Endothelial cell of umbilical vein (primary cell): ENCODE measurements around the gene HCRTR2. TPM values are rescaled to one million over a fixed set of nuclear protein-coding genes. Genes with fewer than 3 reads are reported as not detected.

Experiments used
- BruUV-seq: library from RNA; stranded (reverse); fragments of 400-500 nt; replicated peaks from 2 replicates; lab custom pipeline; 2021; lab: Mats Ljungman, UMichigan
- CTCF ChIA-PET: fragments of 300-600, 350-600 bp; sonication (Branson Sonifier 250); formaldehyde crosslinking; loops from one replicate; lab custom pipeline; 2021; ENCODE audit warnings: antibody characterized with exemption, inconsistent platforms; lab: Charles Lee
- POLR2A ChIA-PET: fragments of 300-600, 350-600 bp; sonication (Branson Sonifier 250); formaldehyde crosslinking; loops from one replicate; lab custom pipeline; 2021; ENCODE audit warnings: antibody characterized with exemption, inconsistent platforms; lab: Charles Lee
- DNase-seq: peaks from one replicate; pipeline ENCODE4 v3.0.0-alpha.2; 2011; ENCODE audit warnings: low read depth, low spot score
- FAIRE-seq: peaks from 2 replicates; lab custom pipeline; 2011; peaks lifted over from hg19 to GRCh38; lab: Jason Lieb, UNC
- H2AFZ ChIP-seq: 2 replicates; pipeline ENCODE4 v1.6.0; 2012; ENCODE audit warnings: low read depth, low read length, control low read depth, inconsistent platforms
- H3K27ac ChIP-seq: 2 replicates; pipeline ENCODE4 v1.5.1; 2011; ENCODE audit warnings: low read depth, mild to moderate bottlenecking, control low read depth, low read length, moderate library complexity; ENCODE audit not compliant: insufficient read depth
- H3K27me3 ChIP-seq, 2 experiments: 2 replicates each; pipeline versions ENCODE4 v1.6.0 to v1.6.1; 2011; ENCODE audit warnings: low read length in 2 of 2, mixed read lengths in 1 of 2; ENCODE audit not compliant: control insufficient read depth in 2 of 2, insufficient read depth in 2 of 2
- H3K36me3 ChIP-seq, 2 experiments: 2 replicates in 1 of 2; 3 replicates in 1 of 2; pipeline ENCODE4 v1.5.1; 2011; ENCODE audit warnings: low read length in 2 of 2, mild to moderate bottlenecking in 1 of 2, moderate library complexity in 1 of 2; ENCODE audit not compliant: control insufficient read depth in 2 of 2, insufficient read depth in 2 of 2; ENCODE audit errors: extremely low read depth in 1 of 2
- H3K4me1 ChIP-seq: 3 replicates; pipeline ENCODE4 v1.5.1; 2011; ENCODE audit warnings: mild to moderate bottlenecking, low read length; ENCODE audit not compliant: control insufficient read depth, insufficient read depth; ENCODE audit errors: extremely low read depth
- H3K4me2 ChIP-seq: 2 replicates; pipeline ENCODE4 v1.6.1; 2011; ENCODE audit warnings: low read length, control low read depth, mixed read lengths; ENCODE audit not compliant: insufficient read depth
- H3K4me3 ChIP-seq, 3 experiments: fragments of 200-600 bp in 1 of 3; sonication (generic), shearing (Covaris generic) in 1 of 3; replicated peaks in 1 of 3; 2 replicates each; pipeline ENCODE4 v1.5.1; 2011 to 2016; ENCODE audit warnings: control low read depth in 3 of 3, low read length in 3 of 3, mild to moderate bottlenecking in 2 of 3, inconsistent platforms in 1 of 3, low read depth in 1 of 3, moderate library complexity in 1 of 3; ENCODE audit not compliant: insufficient read depth in 1 of 3
- H3K79me2 ChIP-seq: 2 replicates; pipeline ENCODE4 v1.6.0; 2012; ENCODE audit warnings: low read length, inconsistent platforms; ENCODE audit not compliant: control insufficient read depth, insufficient read depth
- H3K9ac ChIP-seq: replicated peaks from 2 replicates; pipeline ENCODE3; 2011; ENCODE audit warnings: low read length, control low read depth; ENCODE audit not compliant: insufficient read depth; ENCODE audit errors: extremely low read depth
- H3K9me1 ChIP-seq: replicated peaks from 3 replicates; pipeline ENCODE4 v1.6.0; 2011; ENCODE audit warnings: mild to moderate bottlenecking, low read length; ENCODE audit not compliant: control insufficient read depth, insufficient read depth; ENCODE audit errors: extremely low read depth
- H3K9me3 ChIP-seq: replicated peaks from 2 replicates; pipeline ENCODE4 v1.5.1; 2012; ENCODE audit warnings: low read length, inconsistent platforms; ENCODE audit not compliant: control insufficient read depth, insufficient read depth
- H4K20me1 ChIP-seq: replicated peaks from 2 replicates; pipeline ENCODE3; 2011; ENCODE audit warnings: mild to moderate bottlenecking, low read length; ENCODE audit not compliant: control insufficient read depth, insufficient read depth; ENCODE audit errors: extremely low read depth
- EZH2 ChIP-seq: IDR thresholded peaks from 2 replicates; pipeline ENCODE4 v1.6.1; 2012; ENCODE audit warnings: borderline replicate concordance, low read depth, mild to moderate bottlenecking, moderate library complexity, low read length, inconsistent platforms; ENCODE audit not compliant: severe bottlenecking
- GATA2 ChIP-seq: IDR thresholded peaks from 2 replicates; pipeline ENCODE4 v1.7.0; 2011; ENCODE audit warnings: low read depth, mild to moderate bottlenecking, moderate library complexity, mixed read lengths, low read length; ENCODE audit not compliant: insufficient read length, insufficient read depth
- JUN ChIP-seq: IDR thresholded peaks from 2 replicates; pipeline ENCODE4 v1.6.1; 2011; ENCODE audit warnings: borderline replicate concordance, low read depth; ENCODE audit not compliant: insufficient read length, insufficient read depth
- dilution Hi-C: fragments of 300-500 bp; cut with MboI; formaldehyde crosslinking; loops from one replicate; pipeline ENCODE4 v1.15.0; 2019; ENCODE audit warnings: low sequenced_read_pairs; ENCODE audit not compliant: extremely low pct_ligation_motif_present
- intact Hi-C: fragments of 100-400 bp; cut with micrococcal nuclease; formaldehyde crosslinking; loops from one replicate; pipeline ENCODE4 v1.10.0; 2022
- polyA plus RNA-seq, 4 experiments: library from polyadenylated mRNA; depleted of rRNA in 3 of 4; stranded (reverse) in 3 of 4; unstranded in 1 of 4; fragments of >200 nt; gene quantifications; 2 replicates each; pipeline versions ENCODE4 v1.2.1 to v1.2.3, GENCODE V29; 2011 to 2012; ENCODE audit warnings: missing spikeins in 1 of 4
- total RNA-seq: library from RNA; stranded (reverse); gene quantifications from 2 replicates; pipeline ENCODE4 v1.2.3, GENCODE V29; 2021
- TF ChIP-seq, protein P1 (sequence below): IDR thresholded peaks from 2 replicates; pipeline ENCODE4 v1.6.1; 2011; ENCODE audit not compliant: insufficient read depth, insufficient read length

Gene HCRTR2
- total and polyA plus RNA-seq, 2 donors (not counting 3 experiments of a cell fraction or from before 2014, with no cell fraction given) = not detected

DNA sequence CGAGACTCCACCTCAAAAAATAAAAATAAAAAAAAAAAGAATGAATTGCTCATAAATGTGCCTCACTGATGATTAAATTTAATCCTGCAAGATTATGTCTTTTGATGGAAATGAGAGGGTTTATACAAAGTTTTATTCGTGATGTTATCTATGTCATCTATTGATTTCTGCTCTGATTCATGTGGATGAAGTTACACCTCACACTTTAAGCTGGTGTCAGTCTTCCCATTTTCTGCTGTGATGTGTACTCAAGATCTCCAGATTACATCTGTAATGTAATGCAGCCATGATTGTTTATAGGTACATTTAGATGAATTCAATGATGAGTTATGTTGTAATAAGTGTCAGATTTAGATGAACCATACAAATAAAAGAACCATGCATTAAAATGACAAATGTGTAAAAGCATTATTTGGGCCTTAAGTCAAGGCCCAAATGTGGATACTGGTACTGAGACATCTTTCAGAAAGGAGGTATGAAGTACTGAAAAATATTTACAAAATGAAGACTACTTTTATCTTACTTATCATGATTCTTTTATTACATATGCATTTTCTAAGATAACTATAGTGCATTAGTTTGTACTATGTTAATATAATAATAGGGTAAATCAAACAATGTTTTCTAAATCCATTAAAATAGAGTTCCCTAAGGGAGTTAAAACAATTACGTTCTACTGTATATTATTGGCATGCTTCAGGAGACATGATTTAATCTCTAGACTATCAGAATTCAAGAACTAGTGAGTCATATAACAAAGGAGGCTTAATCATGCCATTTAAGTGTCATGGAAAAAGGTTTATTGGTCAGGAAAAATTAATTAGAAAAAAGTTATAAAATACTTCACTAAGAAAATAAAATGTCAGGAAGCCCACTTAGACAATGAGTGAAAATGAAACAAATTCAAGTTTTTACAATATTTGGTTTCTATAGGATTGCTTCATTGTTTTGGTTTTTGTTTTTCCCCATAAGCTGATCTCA, 34.5 kb downstream of the HCRTR2 start:
- TF ChIP-seq JUN (no peak), GATA2 (no peak), EZH2 (no peak)
- TF ChIP-seq, protein P1, sequence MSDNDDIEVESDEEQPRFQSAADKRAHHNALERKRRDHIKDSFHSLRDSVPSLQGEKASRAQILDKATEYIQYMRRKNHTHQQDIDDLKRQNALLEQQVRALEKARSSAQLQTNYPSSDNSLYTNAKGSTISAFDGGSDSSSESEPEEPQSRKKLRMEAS = no peak
- ChIA-PET CTCF (no interaction called here), POLR2A (no interaction called here)
- H3K9ac ChIP-seq = no peak overlapping the region
- no peaks in the 10 kb centered on the region for H3K27me3 ChIP-seq
- FAIRE-seq (no peak), DNase-seq (no peak)
- H3K79me2 ChIP-seq = no peaks in the 10 kb centered on the region
- H2AFZ ChIP-seq = no peak overlapping the region
- no TSS peak for BruUV-seq
- H3K9me3 ChIP-seq = no peaks in the 10 kb centered on the region
- no peaks in the 10 kb centered on the region for H4K20me1 ChIP-seq
- no peak overlapping the region for H3K4me3 ChIP-seq
- intact Hi-C loops = no loop called here
- H3K9me1 ChIP-seq = no peaks in the 10 kb centered on the region
- no peak overlapping the region for H3K27ac ChIP-seq
- H3K36me3 ChIP-seq = no peaks in the 10 kb centered on the region
- no peak overlapping the region for H3K4me2 ChIP-seq
- no peaks in the 10 kb centered on the region for H3K4me1 ChIP-seq
- dilution Hi-C loops = no loop called here

DNA sequence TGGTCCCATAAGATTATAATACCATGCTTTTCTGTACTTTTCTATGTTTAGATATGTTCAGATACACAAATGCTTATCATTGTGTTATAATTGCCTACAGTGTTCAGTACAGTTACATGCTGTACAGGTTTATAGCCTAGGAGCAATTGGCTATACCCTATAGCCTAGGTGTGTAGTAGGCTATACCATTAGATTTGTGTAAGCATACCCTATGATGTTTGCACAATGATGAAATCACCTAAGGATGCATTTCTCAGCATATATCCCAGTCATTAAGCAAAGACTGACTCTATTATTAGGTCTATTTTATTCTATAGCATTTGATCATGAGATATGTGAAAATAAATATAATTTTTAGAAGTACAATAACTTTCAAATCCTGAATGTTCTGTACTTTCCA, 36.6 kb downstream of the HCRTR2 start:
- H3K9ac ChIP-seq = no peak overlapping the region
- no peaks in the 10 kb centered on the region for H3K9me1 ChIP-seq
- H3K79me2 ChIP-seq = no peaks in the 10 kb centered on the region
- no peaks in the 10 kb centered on the region for H3K36me3 ChIP-seq
- BruUV-seq = no TSS peak
- DNase-seq (no peak), FAIRE-seq (no peak)
- POLR2A ChIA-PET = no interaction called here
- no peak overlapping the region for H3K4me2 ChIP-seq
- CTCF ChIA-PET = no interaction called here
- no peaks in the 10 kb centered on the region for H3K9me3 ChIP-seq
- no peak overlapping the region for H3K4me3 ChIP-seq
- no peaks in the 10 kb centered on the region for H3K27me3 ChIP-seq
- H4K20me1 ChIP-seq = no peaks in the 10 kb centered on the region
- TF ChIP-seq, protein P1 = no peak
- TF ChIP-seq EZH2 = no peak
- dilution Hi-C loops = no loop called here
- H3K27ac ChIP-seq = no peak overlapping the region
- H3K4me1 ChIP-seq = no peaks in the 10 kb centered on the region
- intact Hi-C loops = no loop called here
- no peak overlapping the region for H2AFZ ChIP-seq
